GM12801 (cell line): Measurements from ENCODE around the gene APLN.

ENCODE experiments used
- CTCF ChIP-seq: IDR thresholded peaks from one replicate; pipeline ENCODE4 v1.5.1; 2011; ENCODE audit warnings: control low read depth; ENCODE audit not compliant: insufficient read length; ENCODE audit errors: extremely low read depth

The APLN gene

GRCh38 chrX:129682979-129683378 lies 28.2 kb upstream of the APLN start:
- no peak for TF ChIP-seq CTCF

- TF ChIP-seq CTCF, result no peak
Measured at GRCh38 chrX:129679901-129680300, 25.1 kb upstream of the APLN start.

- TF ChIP-seq CTCF, result no peak
Measured at GRCh38 chrX:129678614-129679195, 23.9 kb upstream of the APLN start.

GRCh38 chrX:129667412-129667811 lies 12.7 kb upstream of the APLN start:
- TF ChIP-seq CTCF, result no peak

GRCh38 chrX:129665916-129666644 lies 11.3 kb upstream of the APLN start:
- no peak for TF ChIP-seq CTCF

- no peak for TF ChIP-seq CTCF
Measured at GRCh38 chrX:129663171-129663570, 8.4 kb upstream of the APLN start.

- TF ChIP-seq CTCF, result no peak
Measured at GRCh38 chrX:129661369-129661768, 6.6 kb upstream of the APLN start.

GRCh38 chrX:129659861-129660260 lies 5.1 kb upstream of the APLN start:
- no peak for TF ChIP-seq CTCF
